Measurements from ENCODE around the gene PXK. TPM values are rescaled to one million over a fixed set of nuclear protein-coding genes. Genes with fewer than 3 reads are reported as not detected.

PXK gene
- total and polyA plus RNA-seq, 10 of the 15 experiments (the other 5 are each of a cell fraction or from before 2014, with no cell fraction given) = 8.4 to 38.0 (median 27.6) TPM

DNA sequence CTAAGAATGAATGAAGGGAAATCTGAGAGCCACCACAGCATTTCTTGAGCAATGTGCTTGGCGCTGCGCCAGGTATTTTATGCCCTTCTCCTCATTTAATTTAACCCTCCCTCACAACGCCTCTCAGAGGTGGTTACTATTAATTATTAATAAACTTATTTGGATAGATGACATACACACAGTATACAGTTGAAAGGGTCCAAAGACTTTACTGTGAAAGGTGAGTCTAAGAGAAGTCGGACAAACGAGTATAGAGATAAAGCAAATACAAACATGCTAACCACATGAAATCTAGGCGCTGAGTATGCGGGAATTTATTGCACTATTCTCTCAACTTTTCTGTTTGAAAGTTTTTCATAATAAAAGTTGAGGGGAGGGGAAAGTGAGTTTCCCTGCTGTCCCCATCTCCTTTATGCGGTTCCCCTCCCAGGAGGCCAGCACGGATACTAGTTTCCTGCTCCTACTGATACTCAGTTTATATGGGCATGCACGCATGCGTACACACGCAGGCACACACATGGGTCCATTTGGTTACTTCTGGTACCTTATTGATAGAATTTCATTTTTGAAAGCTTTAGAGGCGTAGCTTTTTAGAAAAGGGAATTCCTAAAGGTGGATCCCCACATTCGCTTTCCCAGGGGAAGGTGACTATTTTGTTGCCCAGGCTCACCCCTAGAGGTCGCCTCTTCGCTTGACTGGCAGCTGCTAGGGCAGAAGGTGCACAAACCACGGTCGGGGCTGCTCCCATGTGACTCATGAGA lies 130.7 kb downstream of the PXK start (continued):
- TF ChIP-seq POLR2AphosphoS5 (IDR thresholded peaks at IDR 0.05; ENCODE audit: low read length) (no peak), HCFC1 (IDR thresholded peaks at IDR 0.05; ENCODE audit: low read length) (no peak), NFIC (IDR thresholded peaks at IDR 0.05; ENCODE audit: low read depth, low read length) (no peak), ATF7 (IDR thresholded peaks at IDR 0.05; ENCODE audit: low read depth) (0 out of 2 replicates have a peak, but pooled peaks have one; percentile 23), NR2C1 (IDR thresholded peaks at IDR 0.05) (no peak), SMAD1 (IDR thresholded peaks at IDR 0.05; ENCODE audit: low read depth, partially characterized antibody) (peak; percentile 65), NBN (IDR thresholded peaks at IDR 0.05) (no peak)

DNA sequence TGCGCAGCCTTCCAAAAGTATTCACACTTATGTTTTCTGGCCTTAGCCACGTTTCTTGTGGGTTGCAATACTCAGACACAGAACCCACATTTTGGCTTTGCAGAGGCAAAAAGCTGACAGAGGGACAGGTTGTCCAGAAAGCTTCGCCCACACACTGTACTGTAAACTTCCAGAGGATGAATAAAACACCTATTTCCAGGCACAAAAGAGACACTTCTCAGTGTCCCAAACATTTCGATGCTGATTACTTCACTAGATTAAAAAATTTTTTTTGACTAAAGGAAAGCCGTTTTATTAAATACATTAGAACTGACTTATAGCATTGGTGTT lies 131.2 kb downstream of the PXK start:
- ChIA-PET RAD21 (ENCODE audit: unreplicated experiment) (interaction anchor here (0.6 to 1.3 kb wide), 9 partner anchors 19 to 267 kb away, joined by 3 to 5 read pairs (median 3); partner anchors contain the start of gene KCTD6), SMC1A (ENCODE audit: uncharacterized antibody, unreplicated experiment) (interaction anchor here (0.7 to 1.3 kb wide), 4 partner anchors 34 to 74 kb away, joined by 3 to 4 read pairs (median 3); partner anchors contain the start of gene ACOX2), CTCF (interaction anchor here (0.6 to 1.8 kb wide), 23 partner anchors 10 to 229 kb away, joined by 3 to 18 read pairs (median 4); partner anchors contain the start of genes HTD2, KCTD6 and RPP14), POLR2A (interaction anchor here (0.6 to 0.8 kb wide), 2 partner anchors 29 to 486 kb away, joined by 3 to 5 read pairs; no protein-coding TSS in a partner anchor)
- no peaks in the 10 kb centered on the region for H3K9me3 ChIP-seq (replicated peaks; ENCODE audit: control insufficient read depth, insufficient read depth, low read length)
- no peaks in the 10 kb centered on the region for H3K4me1 ChIP-seq (ENCODE audit: control insufficient read depth, insufficient read depth, low read length)
- H3K79me2 ChIP-seq (ENCODE audit: control insufficient read depth, insufficient read depth, low read length) = no peaks in the 10 kb centered on the region
- TF ChIP-seq TAF1 (IDR thresholded peaks at IDR 0.05; ENCODE audit: borderline replicate concordance, low read depth, low read length) (no peak), BHLHE40 (IDR thresholded peaks at IDR 0.05; ENCODE audit: borderline replicate concordance in 1 of 2, low read depth in 2 of 2, low read length in 1 of 2) (peak; percentile 40 to 73; a peak in 2 of 4 replicates)
- TF ChIP-seq, protein P1, sequence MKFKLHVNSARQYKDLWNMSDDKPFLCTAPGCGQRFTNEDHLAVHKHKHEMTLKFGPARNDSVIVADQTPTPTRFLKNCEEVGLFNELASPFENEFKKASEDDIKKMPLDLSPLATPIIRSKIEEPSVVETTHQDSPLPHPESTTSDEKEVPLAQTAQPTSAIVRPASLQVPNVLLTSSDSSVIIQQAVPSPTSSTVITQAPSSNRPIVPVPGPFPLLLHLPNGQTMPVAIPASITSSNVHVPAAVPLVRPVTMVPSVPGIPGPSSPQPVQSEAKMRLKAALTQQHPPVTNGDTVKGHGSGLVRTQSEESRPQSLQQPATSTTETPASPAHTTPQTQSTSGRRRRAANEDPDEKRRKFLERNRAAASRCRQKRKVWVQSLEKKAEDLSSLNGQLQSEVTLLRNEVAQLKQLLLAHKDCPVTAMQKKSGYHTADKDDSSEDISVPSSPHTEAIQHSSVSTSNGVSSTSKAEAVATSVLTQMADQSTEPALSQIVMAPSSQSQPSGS (IDR thresholded peaks at IDR 0.05; ENCODE audit: low read length) = 0 out of 2 replicates have a peak, but pooled peaks have one; percentile 12
- BruUV-seq (replicated peaks) = no TSS peak
- H3K4me3 ChIP-seq = no peak overlapping the region
- no peaks in the 10 kb centered on the region for H3K27me3 ChIP-seq (replicated peaks in 1 of 2; ENCODE audit: control insufficient read depth in 2 of 2, insufficient read depth in 2 of 2, low read length in 1 of 2)
- no peaks in the 10 kb centered on the region for H3K36me3 ChIP-seq (ENCODE audit: control insufficient read depth in 2 of 2, insufficient read depth in 2 of 2, low read length in 1 of 2)
- no peak overlapping the region for H3K9ac ChIP-seq (ENCODE audit: control insufficient read depth, insufficient read depth, low read length)
- ATAC-seq (no peak), FAIRE-seq (no peak), DNase-seq (ENCODE audit: low read depth, low spot score) (peak; percentile 15)
- H2AFZ ChIP-seq (ENCODE audit: control insufficient read depth, low read depth, low read length) = no peak overlapping the region
- H3K27ac ChIP-seq (ENCODE audit: control insufficient read depth, insufficient read depth) = no peak overlapping the region
- intact Hi-C loops (cut with micrococcal nuclease; ENCODE audit: unreplicated experiment) = loop anchor here (1.0 kb wide), 1 partner anchor 68 kb away; no protein-coding TSS in a partner anchor
- 26% methylated on average over 5 of the region's 5 CpGs for WGBS (ENCODE audit: insufficient coverage, insufficient replicate concordance, low lambda C conversion rate, missing lambda C conversion rate)
- in situ Hi-C loops (cut with MboI) = no loop called here
- no peak overlapping the region for H3K4me2 ChIP-seq (ENCODE audit: control insufficient read depth, insufficient read depth)
- no peaks in the 10 kb centered on the region for H4K20me1 ChIP-seq (ENCODE audit: control insufficient read depth, insufficient read depth)
